Measurements from ENCODE around the gene DUOX1.

GRCh38 chr15:45094358-45094730, 35.5 kb upstream of the DUOX1 start:
- TF ChIP-seq CTCF (IDR thresholded peaks at IDR 0.05): no peak
- no peak for TF ChIP-seq POLR2A (IDR thresholded peaks at IDR 0.05)
